Epithelial cell of esophagus (primary cell): ENCODE data around the gene KRTAP29-1.

ENCODE experiments used
- DNase-seq: peaks from one replicate; pipeline ENCODE4 v3.0.0; 2010; ENCODE audit warnings: low read depth
- H3K4me3 ChIP-seq: 2 replicates; pipeline ENCODE4 v1.5.1; 2011; ENCODE audit warnings: mild to moderate bottlenecking, low read length, control low read depth
- CTCF ChIP-seq: IDR thresholded peaks from 2 replicates; pipeline ENCODE4 v1.5.1; 2011; ENCODE audit warnings: low read depth, mild to moderate bottlenecking, low read length, control low read depth, inconsistent platforms; ENCODE audit not compliant: insufficient read depth; ENCODE audit errors: missing control alignments

Gene KRTAP29-1

GRCh38 chr17:41333836-41334235 is 31.2 kb upstream of the KRTAP29-1 start:
- TF ChIP-seq CTCF = no peak
- DNase-seq = no peak
- H3K4me3 ChIP-seq = no peak overlapping the region

- no peak for TF ChIP-seq CTCF
- H3K4me3 ChIP-seq = no peak overlapping the region
- no peak for DNase-seq
Measured at GRCh38 chr17:41333098-41333497, 30.4 kb upstream of the KRTAP29-1 start.

- no peak for DNase-seq
- no peak for TF ChIP-seq CTCF
- H3K4me3 ChIP-seq = no peak overlapping the region
Measured at GRCh38 chr17:41332239-41332638, 29.6 kb upstream of the KRTAP29-1 start.

- DNase-seq = no peak
- no peak for TF ChIP-seq CTCF
Measured at GRCh38 chr17:41331606-41332005, 29.0 kb upstream of the KRTAP29-1 start.

GRCh38 chr17:41329279-41329948 is 26.8 kb upstream of the KRTAP29-1 start:
- TF ChIP-seq CTCF = peak; percentile 89
- H3K4me3 ChIP-seq = no peak overlapping the region
- peak; percentile 72 for DNase-seq

More at GRCh38 chr17:41331606-41332005, 29.0 kb upstream of the KRTAP29-1 start:
- no peak overlapping the region for H3K4me3 ChIP-seq

GRCh38 chr17:41328207-41328606 is 25.6 kb upstream of the KRTAP29-1 start:
- TF ChIP-seq CTCF = no peak
- H3K4me3 ChIP-seq = no peak overlapping the region

More at GRCh38 chr17:41328207-41328606, 25.6 kb upstream of the KRTAP29-1 start:
- DNase-seq = no peak
